ENCODE results near the gene CCDC194. TPM values are rescaled to one million over a fixed set of nuclear protein-coding genes. Genes with fewer than 3 reads are reported as not detected.
A peak's percentile ranks its signal among the peaks of the same experiment; 100 is the strongest.

CCDC194 gene
- total and polyA plus RNA-seq, 2 of the 13 experiments (the other 11 are each of a cell fraction or from before 2014, with no cell fraction given): 0.13 to 0.21 TPM

- no peak for TF ChIP-seq NFATC3 (CRISPR knock-in tag; IDR thresholded peaks at IDR 0.05)
- no peak for TF ChIP-seq SP1 (IDR thresholded peaks at IDR 0.05)
- TF ChIP-seq SP1 (CRISPR knock-in tag; IDR thresholded peaks at IDR 0.05): no peak; the same call in 1 of the 2 replicates
- no peak for TF ChIP-seq ZNF253 (CRISPR knock-in tag; IDR thresholded peaks at IDR 0.05; ENCODE audit: borderline replicate concordance)
- TF ChIP-seq ZNF616 (CRISPR knock-in tag; IDR thresholded peaks at IDR 0.05; ENCODE audit: low read depth): no peak
- TF ChIP-seq ZNF83 (CRISPR knock-in tag; IDR thresholded peaks at IDR 0.05; ENCODE audit: borderline replicate concordance): no peak
- no peak for TF ChIP-seq ZNF496 (CRISPR knock-in tag; IDR thresholded peaks at IDR 0.05; ENCODE audit: insufficient replicate concordance)
- no peak for TF ChIP-seq IRX3 (CRISPR knock-in tag; IDR thresholded peaks at IDR 0.05; ENCODE audit: borderline replicate concordance, low read depth)
- no peak for TF ChIP-seq SRF (IDR thresholded peaks at IDR 0.05; ENCODE audit: low read depth, low read length)
- TF ChIP-seq ZNF33B (CRISPR knock-in tag; IDR thresholded peaks at IDR 0.05): no peak
- TF ChIP-seq ZKSCAN1 (IDR thresholded peaks at IDR 0.05; ENCODE audit: low read length): no peak
- peak; percentile 43; the same call in 1 of the 2 replicates for TF ChIP-seq SMC3 (IDR thresholded peaks at IDR 0.05; ENCODE audit: low read length)
- TF ChIP-seq MYNN (CRISPR knock-in tag; IDR thresholded peaks at IDR 0.05; ENCODE audit: low read depth): no peak
- no peak for TF ChIP-seq SP4 (CRISPR knock-in tag; IDR thresholded peaks at IDR 0.05)
- no peak for TF ChIP-seq SMYD3 (CRISPR knock-in tag; IDR thresholded peaks at IDR 0.05)
- TF ChIP-seq ZNF75D (CRISPR knock-in tag; IDR thresholded peaks at IDR 0.05; ENCODE audit: borderline replicate concordance): no peak
- no peak for TF ChIP-seq MAF1 (CRISPR knock-in tag; IDR thresholded peaks at IDR 0.05; ENCODE audit: borderline replicate concordance)
- TF ChIP-seq ZFP1 (CRISPR knock-in tag; IDR thresholded peaks at IDR 0.05): no peak
- TF ChIP-seq AKAP8 (CRISPR knock-in tag; IDR thresholded peaks at IDR 0.05): no peak
- TF ChIP-seq KMT2B (CRISPR knock-in tag; IDR thresholded peaks at IDR 0.05): 0 out of 2 replicates have a peak, but pooled peaks have one; percentile 21
- no peak for TF ChIP-seq PHF8 (CRISPR knock-in tag; IDR thresholded peaks at IDR 0.05)
- no peak for TF ChIP-seq POLR2A (IDR thresholded peaks at IDR 0.05; ENCODE audit: insufficient read depth in 1 of 2, low read depth in 2 of 2, low read length in 2 of 2)
- TF ChIP-seq KLF9 (CRISPR knock-in tag; IDR thresholded peaks at IDR 0.05; ENCODE audit: low read depth): no peak
- TF ChIP-seq ZSCAN21 (CRISPR knock-in tag; IDR thresholded peaks at IDR 0.05; ENCODE audit: borderline replicate concordance): no peak
- no peak for TF ChIP-seq SRSF1 (optimal IDR thresholded peaks at IDR 0.05; ENCODE audit: low read depth, low read length)
- TF ChIP-seq ZBTB20 (CRISPR knock-in tag; IDR thresholded peaks at IDR 0.05; ENCODE audit: borderline replicate concordance, low read depth): no peak
- no peak for TF ChIP-seq BCL6 (CRISPR knock-in tag; IDR thresholded peaks at IDR 0.05)
- peak; percentile 53; the same call in 1 of the 2 replicates for TF ChIP-seq ZNF691 (CRISPR knock-in tag; IDR thresholded peaks at IDR 0.05; ENCODE audit: borderline replicate concordance, low read depth)
- TF ChIP-seq TAF1 (CRISPR knock-in tag; IDR thresholded peaks at IDR 0.05): no peak
- TF ChIP-seq NR1H2 (CRISPR knock-in tag; IDR thresholded peaks at IDR 0.05; ENCODE audit: borderline replicate concordance, low read depth): no peak
- TF ChIP-seq HOXA7 (CRISPR knock-in tag; IDR thresholded peaks at IDR 0.05): no peak
- no peak for TF ChIP-seq HOXD1 (CRISPR knock-in tag; IDR thresholded peaks at IDR 0.05)
- TF ChIP-seq, protein P1, sequence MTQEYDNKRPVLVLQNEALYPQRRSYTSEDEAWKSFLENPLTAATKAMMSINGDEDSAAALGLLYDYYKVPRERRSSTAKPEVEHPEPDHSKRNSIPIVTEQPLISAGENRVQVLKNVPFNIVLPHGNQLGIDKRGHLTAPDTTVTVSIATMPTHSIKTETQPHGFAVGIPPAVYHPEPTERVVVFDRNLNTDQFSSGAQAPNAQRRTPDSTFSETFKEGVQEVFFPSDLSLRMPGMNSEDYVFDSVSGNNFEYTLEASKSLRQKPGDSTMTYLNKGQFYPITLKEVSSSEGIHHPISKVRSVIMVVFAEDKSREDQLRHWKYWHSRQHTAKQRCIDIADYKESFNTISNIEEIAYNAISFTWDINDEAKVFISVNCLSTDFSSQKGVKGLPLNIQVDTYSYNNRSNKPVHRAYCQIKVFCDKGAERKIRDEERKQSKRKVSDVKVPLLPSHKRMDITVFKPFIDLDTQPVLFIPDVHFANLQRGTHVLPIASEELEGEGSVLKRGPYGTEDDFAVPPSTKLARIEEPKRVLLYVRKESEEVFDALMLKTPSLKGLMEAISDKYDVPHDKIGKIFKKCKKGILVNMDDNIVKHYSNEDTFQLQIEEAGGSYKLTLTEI (CRISPR knock-in tag; conservative IDR thresholded peaks at IDR 0.05): no peak
- TF ChIP-seq SYNCRIP (IDR thresholded peaks at IDR 0.05; ENCODE audit: insufficient read depth, low read depth, low read length): no peak
Measured at GRCh38 chr19:17346109-17346671, 47.8 kb downstream of the CCDC194 start (continued).
